Peyer's patch (tissue), 4 donors: ENCODE measurements around the gene HBM.

Experiments used
- POLR2A ChIP-seq, 2 donors: fragments of 450-650 bp; IDR thresholded peaks; one replicate each; pipeline ENCODE4 v1.5.1; 2017; ENCODE audit warnings: antibody characterized with exemption in 2 of 2, mild to moderate bottlenecking in 2 of 2, moderate library complexity in 2 of 2
- TF ChIP-seq, protein P1 (sequence below), 6 experiments: fragments of 450-650 bp in 4 of 6; fragments of 200-600 bp in 2 of 6; sonication (generic) in 1 of 6; IDR thresholded peaks; one replicate each; pipeline ENCODE4 v1.5.1; 2017 to 2019; ENCODE audit warnings: antibody characterized with exemption in 6 of 6, mild to moderate bottlenecking in 3 of 6, moderate library complexity in 1 of 6

DNA sequence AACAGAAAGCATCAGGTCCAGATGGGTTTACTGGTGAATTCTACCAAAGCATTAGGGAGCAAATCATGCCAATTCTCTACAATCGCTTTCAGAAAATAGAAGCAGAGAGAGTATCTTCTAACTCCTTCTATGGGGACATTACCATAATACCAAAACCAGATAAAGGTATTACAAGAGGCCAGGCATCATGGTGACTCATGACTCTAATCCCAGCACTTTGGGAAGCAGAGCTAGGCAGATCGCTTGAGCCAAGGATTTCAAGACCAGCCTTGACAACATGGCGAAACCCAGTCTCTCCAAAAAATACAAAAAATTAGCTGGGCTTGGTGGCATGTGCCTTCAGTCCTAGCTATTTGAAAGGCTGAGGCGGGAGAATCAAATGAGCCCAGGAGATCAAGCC lies 37.5 kb downstream of the HBM start:
- TF ChIP-seq, protein P1, sequence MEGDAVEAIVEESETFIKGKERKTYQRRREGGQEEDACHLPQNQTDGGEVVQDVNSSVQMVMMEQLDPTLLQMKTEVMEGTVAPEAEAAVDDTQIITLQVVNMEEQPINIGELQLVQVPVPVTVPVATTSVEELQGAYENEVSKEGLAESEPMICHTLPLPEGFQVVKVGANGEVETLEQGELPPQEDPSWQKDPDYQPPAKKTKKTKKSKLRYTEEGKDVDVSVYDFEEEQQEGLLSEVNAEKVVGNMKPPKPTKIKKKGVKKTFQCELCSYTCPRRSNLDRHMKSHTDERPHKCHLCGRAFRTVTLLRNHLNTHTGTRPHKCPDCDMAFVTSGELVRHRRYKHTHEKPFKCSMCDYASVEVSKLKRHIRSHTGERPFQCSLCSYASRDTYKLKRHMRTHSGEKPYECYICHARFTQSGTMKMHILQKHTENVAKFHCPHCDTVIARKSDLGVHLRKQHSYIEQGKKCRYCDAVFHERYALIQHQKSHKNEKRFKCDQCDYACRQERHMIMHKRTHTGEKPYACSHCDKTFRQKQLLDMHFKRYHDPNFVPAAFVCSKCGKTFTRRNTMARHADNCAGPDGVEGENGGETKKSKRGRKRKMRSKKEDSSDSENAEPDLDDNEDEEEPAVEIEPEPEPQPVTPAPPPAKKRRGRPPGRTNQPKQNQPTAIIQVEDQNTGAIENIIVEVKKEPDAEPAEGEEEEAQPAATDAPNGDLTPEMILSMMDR (IDR thresholded peaks at IDR 0.05) = no peak
- no peak for TF ChIP-seq POLR2A (IDR thresholded peaks at IDR 0.05)
